ENCODE results near the gene BEX2. TPM values are rescaled to one million over a fixed set of nuclear protein-coding genes. Genes with fewer than 3 reads are reported as not detected.
A peak's percentile ranks its signal among the peaks of the same experiment; 100 is the strongest.

BEX2 gene
- total and polyA plus RNA-seq, 4 donors, result 13.9 to 52.5 (median 22.6) TPM

GRCh38 chrX:103357871-103358270, 47.1 kb upstream of the BEX2 start:
- Histone ChIP-seq H3K27me3 (ENCODE audit: control insufficient read depth in 3 of 3, insufficient read depth in 3 of 3, low read length in 2 of 3) (peaks cover 0 to 15% (median 0%) of the 10 kb centered on the region in 3 donors), H3K9ac (ENCODE audit: insufficient read depth in 1 of 2, low read length in 2 of 2) (no peak overlapping the region), H3K4me3 (no peak overlapping the region), H3K36me3 (ENCODE audit: control insufficient read depth in 4 of 4, insufficient read depth in 4 of 4, low read length in 4 of 4) (no peaks in the 10 kb centered on the region), H3K9me3 (ENCODE audit: control insufficient read depth in 4 of 4, insufficient read depth in 3 of 4, low read length in 3 of 4) (no peaks in the 10 kb centered on the region), H3K27ac (ENCODE audit: low read depth in 1 of 2, low read length in 1 of 2) (no peak overlapping the region), H3K4me1 (ENCODE audit: control insufficient read depth in 5 of 5, insufficient read depth in 5 of 5, low read length in 5 of 5) (peaks cover 0 to 4% (median 0%) of the 10 kb centered on the region in 5 donors)
- TF ChIP-seq, protein P1, sequence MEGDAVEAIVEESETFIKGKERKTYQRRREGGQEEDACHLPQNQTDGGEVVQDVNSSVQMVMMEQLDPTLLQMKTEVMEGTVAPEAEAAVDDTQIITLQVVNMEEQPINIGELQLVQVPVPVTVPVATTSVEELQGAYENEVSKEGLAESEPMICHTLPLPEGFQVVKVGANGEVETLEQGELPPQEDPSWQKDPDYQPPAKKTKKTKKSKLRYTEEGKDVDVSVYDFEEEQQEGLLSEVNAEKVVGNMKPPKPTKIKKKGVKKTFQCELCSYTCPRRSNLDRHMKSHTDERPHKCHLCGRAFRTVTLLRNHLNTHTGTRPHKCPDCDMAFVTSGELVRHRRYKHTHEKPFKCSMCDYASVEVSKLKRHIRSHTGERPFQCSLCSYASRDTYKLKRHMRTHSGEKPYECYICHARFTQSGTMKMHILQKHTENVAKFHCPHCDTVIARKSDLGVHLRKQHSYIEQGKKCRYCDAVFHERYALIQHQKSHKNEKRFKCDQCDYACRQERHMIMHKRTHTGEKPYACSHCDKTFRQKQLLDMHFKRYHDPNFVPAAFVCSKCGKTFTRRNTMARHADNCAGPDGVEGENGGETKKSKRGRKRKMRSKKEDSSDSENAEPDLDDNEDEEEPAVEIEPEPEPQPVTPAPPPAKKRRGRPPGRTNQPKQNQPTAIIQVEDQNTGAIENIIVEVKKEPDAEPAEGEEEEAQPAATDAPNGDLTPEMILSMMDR (IDR thresholded peaks at IDR 0.05; ENCODE audit: control extremely low read depth, extremely low read depth), result no peak
- DNase-seq (no peak), ATAC-seq (ENCODE audit: insufficient read depth, low FRiP score) (no peak)
- WGBS, 2 donors, result 80 to 85% methylated on average over 2 of the region's 2 CpGs

DNA sequence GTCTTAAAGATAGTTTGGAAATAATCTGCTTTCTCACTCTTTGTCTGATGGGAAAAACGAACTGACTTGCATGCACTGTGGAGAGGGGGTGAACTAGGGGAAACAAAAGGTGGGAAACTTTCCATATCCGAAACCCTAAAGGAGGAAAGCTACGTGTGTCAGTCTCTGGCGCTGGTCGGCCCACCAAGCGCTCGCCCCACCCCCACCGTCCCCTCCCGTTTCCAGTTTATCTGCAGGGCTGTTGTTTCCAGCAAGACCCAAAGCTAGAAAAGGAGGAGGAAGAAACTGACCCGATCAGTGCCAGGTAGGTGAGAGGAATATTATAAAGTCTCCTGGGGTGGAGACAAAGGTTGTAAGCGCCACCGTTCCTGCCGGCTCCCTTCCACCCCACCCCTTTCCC, 46.1 kb upstream of the BEX2 start:
- TF ChIP-seq, protein P1 (IDR thresholded peaks at IDR 0.05; ENCODE audit: control extremely low read depth, extremely low read depth), result no peak
- Histone ChIP-seq H3K4me1 (ENCODE audit: control insufficient read depth in 5 of 5, insufficient read depth in 5 of 5, low read length in 5 of 5) (peaks cover 0 to 4% (median 0%) of the 10 kb centered on the region in 5 donors), H3K9me3 (ENCODE audit: control insufficient read depth in 4 of 4, insufficient read depth in 3 of 4, low read length in 3 of 4) (no peaks in the 10 kb centered on the region), H3K27me3 (ENCODE audit: control insufficient read depth in 3 of 3, insufficient read depth in 3 of 3, low read length in 2 of 3) (peaks cover 0 to 18% (median 3%) of the 10 kb centered on the region in 3 donors), H3K4me3 (peak overlapping the region; percentile 62), H3K9ac (ENCODE audit: insufficient read depth in 1 of 2, low read length in 2 of 2) (peak overlapping the region; percentile 97 to 98), H3K27ac (ENCODE audit: low read depth in 1 of 2, low read length in 1 of 2) (peak overlapping the region; percentile 77 to 89), H3K36me3 (ENCODE audit: control insufficient read depth in 4 of 4, insufficient read depth in 4 of 4, low read length in 4 of 4) (no peaks in the 10 kb centered on the region)
- ATAC-seq (ENCODE audit: insufficient read depth, low FRiP score) (peak; percentile 38), DNase-seq (peak; percentile 38 to 66 (median 55))
- WGBS, 2 donors, result 2 to 15% methylated on average over 9 to 13 of the region's 13 CpGs

GRCh38 chrX:103356130-103356798, 45.5 kb upstream of the BEX2 start, which contains the start of gene TCEAL9:
TSS of gene TCEAL9 (plus strand) at chrX:103356506. CDS start at chrX:103357685, 1,179 bp downstream.
- H3K4me3 ChIP-seq, result peak within 1 kb of the TSS; percentile 62
- peak within 1 kb of the TSS; percentile 97 to 98 for H3K9ac ChIP-seq (ENCODE audit: insufficient read depth in 1 of 2, low read length in 2 of 2)
- DNase-seq (peak; percentile 90 to 95 (median 93)), ATAC-seq (ENCODE audit: insufficient read depth, low FRiP score) (peak; percentile 79)
- no peaks in the 10 kb centered on the region for H3K9me3 ChIP-seq (ENCODE audit: control insufficient read depth in 4 of 4, insufficient read depth in 3 of 4, low read length in 3 of 4)
- TF ChIP-seq, protein P1 (IDR thresholded peaks at IDR 0.05; ENCODE audit: control extremely low read depth, extremely low read depth), result no peak
- no peaks in the 10 kb centered on the region for H3K36me3 ChIP-seq (ENCODE audit: control insufficient read depth in 4 of 4, insufficient read depth in 4 of 4, low read length in 4 of 4)
- 0 to 27% methylated on average over 18 of the region's 18 CpGs for whole genome bisulfite sequencing, 2 donors
- H3K4me1 ChIP-seq (ENCODE audit: control insufficient read depth in 5 of 5, insufficient read depth in 5 of 5, low read length in 5 of 5), result peaks cover 0 to 4% (median 0%) of the 10 kb centered on the region in 5 donors
- peaks cover 0 to 22% (median 3%) of the 10 kb centered on the region in 3 donors for H3K27me3 ChIP-seq (ENCODE audit: control insufficient read depth in 3 of 3, insufficient read depth in 3 of 3, low read length in 2 of 3)
- H3K27ac ChIP-seq (ENCODE audit: low read depth in 1 of 2, low read length in 1 of 2), result peak within 1 kb of the TSS; percentile 77 to 89
